GM23338 (cell line): ENCODE results near the gene TESK2. TPM values are rescaled to one million over a fixed set of nuclear protein-coding genes. Genes with fewer than 3 reads are reported as not detected.

Experiments used
- ATAC-seq: fragments of 200-7000 bp; cut with Tn5 transposase; 3 replicates; pipeline ENCODE4 v1.9.1; 2020
- DNase-seq: peaks from one replicate; pipeline ENCODE4 v3.0.0-alpha.2; 2015; ENCODE audit warnings: low spot score
- H2AFZ ChIP-seq: fragments of 200-600 bp; sonication (generic); 2 replicates; pipeline ENCODE4 v1.8.0; 2016; ENCODE audit warnings: antibody characterized with exemption, mild to moderate bottlenecking, moderate library complexity
- H3F3A ChIP-seq: fragments of 200-600 bp; sonication (generic); replicated peaks from 2 replicates; pipeline ENCODE4 v1.8.0; 2017; ENCODE audit warnings: antibody characterized with exemption, mixed run types, low read depth
- H3K27ac ChIP-seq: fragments of 200-600 bp; sonication (generic); 2 replicates; pipeline ENCODE4 v1.6.1; 2016; ENCODE audit warnings: low read depth
- H3K27me3 ChIP-seq: fragments of 200-600 bp; sonication (generic); 2 replicates; pipeline ENCODE4 v1.8.0; 2016; ENCODE audit warnings: mild to moderate bottlenecking, mixed run types, moderate library complexity; ENCODE audit not compliant: insufficient read depth
- H3K36me3 ChIP-seq: fragments of 200-600 bp; sonication (generic); 2 replicates; pipeline ENCODE4 v1.8.0; 2016; ENCODE audit warnings: mild to moderate bottlenecking; ENCODE audit not compliant: insufficient read depth
- H3K4me1 ChIP-seq: fragments of 200-600 bp; sonication (generic); 2 replicates; pipeline ENCODE4 v1.8.0; 2016; ENCODE audit warnings: mild to moderate bottlenecking, moderate library complexity; ENCODE audit not compliant: insufficient read depth
- H3K4me2 ChIP-seq: fragments of 200-600 bp; sonication (generic); 2 replicates; pipeline ENCODE4 v1.7.1; 2017; ENCODE audit warnings: mixed run types
- H3K4me3 ChIP-seq: fragments of 200-600 bp; sonication (generic); 2 replicates; pipeline ENCODE4 v1.6.1; 2016; ENCODE audit warnings: mixed run types
- H3K79me2 ChIP-seq: fragments of 200-600 bp; sonication (generic); replicated peaks from 2 replicates; pipeline ENCODE4 v1.8.0; 2017; ENCODE audit warnings: mild to moderate bottlenecking; ENCODE audit not compliant: insufficient read depth
- H3K9me2 ChIP-seq: fragments of 200-600 bp; sonication (generic); 2 replicates; pipeline ENCODE4 v1.8.0; 2017; ENCODE audit not compliant: insufficient read depth
- H4K20me1 ChIP-seq: fragments of 200-600 bp; sonication (generic); replicated peaks from 2 replicates; pipeline ENCODE4 v1.8.0; 2017; ENCODE audit warnings: mild to moderate bottlenecking; ENCODE audit not compliant: insufficient read depth
- H3K27ac Mint-ChIP-seq: 2 replicates; pipeline ENCODE4 v1.8.0; 2020; ENCODE audit warnings: inconsistent platforms, mild to moderate bottlenecking, moderate library complexity, mixed read lengths
- H3K27me3 Mint-ChIP-seq: 3 replicates; pipeline ENCODE4 v1.8.0; 2022; ENCODE audit warnings: low read depth, mild to moderate bottlenecking, moderate library complexity, mixed read lengths, inconsistent platforms; ENCODE audit not compliant: insufficient read depth, poor library complexity
- H3K36me3 Mint-ChIP-seq: 3 replicates; pipeline ENCODE4 v1.8.0; 2021; ENCODE audit warnings: low read depth, mild to moderate bottlenecking, inconsistent platforms, moderate library complexity, mixed read lengths
- H3K4me1 Mint-ChIP-seq: 3 replicates; pipeline ENCODE4 v1.8.0; 2020; ENCODE audit warnings: mild to moderate bottlenecking, inconsistent platforms, mixed read lengths
- H3K4me3 Mint-ChIP-seq: 3 replicates; pipeline ENCODE4 v1.8.0; 2021; ENCODE audit warnings: moderate library complexity, mild to moderate bottlenecking, inconsistent platforms, mixed read lengths
- H3K9me3 Mint-ChIP-seq: 3 replicates; pipeline ENCODE4 v1.8.0; 2020; ENCODE audit warnings: moderate library complexity, mild to moderate bottlenecking, inconsistent platforms, mixed read lengths
- CREB1 ChIP-seq: fragments of 250-450 bp; sonication (Bioruptor Pico); IDR thresholded peaks from 2 replicates; pipeline ENCODE4 v1.5.0; 2020; ENCODE audit warnings: low read depth, mild to moderate bottlenecking, moderate library complexity
- ETS1 ChIP-seq: IDR thresholded peaks from 2 replicates; pipeline ENCODE4 v1.6.1; 2016; ENCODE audit warnings: antibody characterized with exemption
- EZH2 ChIP-seq: fragments of 200-600 bp; sonication (generic); IDR thresholded peaks from one replicate; pipeline ENCODE4 v1.8.0; 2017; ENCODE audit warnings: antibody characterized with exemption, mild to moderate bottlenecking, low read depth; ENCODE audit not compliant: unreplicated experiment
- EZH2phosphoT487 ChIP-seq: fragments of 200-600 bp; sonication (generic); IDR thresholded peaks from one replicate; pipeline ENCODE4 v1.8.1; 2018; ENCODE audit warnings: antibody characterized with exemption; ENCODE audit not compliant: unreplicated experiment
- JUNB ChIP-seq: IDR thresholded peaks from one replicate; pipeline ENCODE4 v1.6.1; 2016; ENCODE audit warnings: antibody characterized with exemption; ENCODE audit not compliant: unreplicated experiment
- NANOG ChIP-seq: IDR thresholded peaks from 2 replicates; pipeline ENCODE4 v1.6.1; 2016; ENCODE audit warnings: antibody characterized with exemption, borderline replicate concordance
- POLR2AphosphoS5 ChIP-seq: IDR thresholded peaks from 2 replicates; pipeline ENCODE4 v1.6.1; 2016; ENCODE audit warnings: antibody characterized with exemption, low read depth
- STAT1 ChIP-seq: IDR thresholded peaks from one replicate; pipeline ENCODE4 v1.6.1; 2016; ENCODE audit warnings: antibody characterized with exemption; ENCODE audit not compliant: unreplicated experiment
- ZNF331 ChIP-seq: fragments of 250-450 bp; sonication (Bioruptor Pico); IDR thresholded peaks from 2 replicates; pipeline ENCODE4 v1.5.0; 2020; ENCODE audit warnings: low read depth, mild to moderate bottlenecking, moderate library complexity
- polyA plus RNA-seq: library from polyadenylated mRNA; unstranded; fragments of >200 nt; fragmentation: Nextera tagmentation; extraction: Ambion mirVana; gene quantifications from 2 replicates; pipeline ENCODE4 v1.2.1, GENCODE V29; 2016
- total RNA-seq: library from RNA; depleted of rRNA; stranded (reverse); fragments of >200 nt; shearing (Covaris generic); gene quantifications from 2 replicates; pipeline ENCODE4 v1.2.3, GENCODE V29; 2014
- TF ChIP-seq, protein P1 (sequence below): fragments of 250-450 bp; sonication (Bioruptor Pico); IDR thresholded peaks from 2 replicates; pipeline ENCODE4 v1.5.0; 2020; ENCODE audit warnings: mild to moderate bottlenecking, moderate library complexity
- TF ChIP-seq, protein P2 (sequence below), 2 experiments: fragments of 200-600 bp in 1 of 2; sonication (generic) in 1 of 2; conservative IDR thresholded peaks; 2 replicates each; pipeline versions ENCODE4 v1.5.1 to v1.6.1; 2016 to 2017; ENCODE audit warnings: antibody characterized with exemption in 2 of 2, low read depth in 2 of 2, mild to moderate bottlenecking in 2 of 2, moderate library complexity in 1 of 2

The TESK2 gene
- total and polyA plus RNA-seq, 2 experiments from 2014 or later = 5.2 to 14.0 TPM

- Mint-ChIP-seq H3K27ac (peak overlapping the region; percentile 0), H3K27me3 (no peaks in the 10 kb centered on the region), H3K4me1 (peaks cover 24% of the 10 kb centered on the region), H3K9me3 (no peaks in the 10 kb centered on the region), H3K36me3 (peaks cover 4% of the 10 kb centered on the region; the same call in 1 of the 3 replicates), H3K4me3 (no peak overlapping the region)
- H3K79me2 ChIP-seq = no peaks in the 10 kb centered on the region
- H3K27me3 ChIP-seq = no peaks in the 10 kb centered on the region
- no peak for TF ChIP-seq STAT1
- TF ChIP-seq CREB1 (CRISPR knock-in tag) = no peak
- TF ChIP-seq ZNF331 (CRISPR knock-in tag) = no peak
- TF ChIP-seq, protein P1, sequence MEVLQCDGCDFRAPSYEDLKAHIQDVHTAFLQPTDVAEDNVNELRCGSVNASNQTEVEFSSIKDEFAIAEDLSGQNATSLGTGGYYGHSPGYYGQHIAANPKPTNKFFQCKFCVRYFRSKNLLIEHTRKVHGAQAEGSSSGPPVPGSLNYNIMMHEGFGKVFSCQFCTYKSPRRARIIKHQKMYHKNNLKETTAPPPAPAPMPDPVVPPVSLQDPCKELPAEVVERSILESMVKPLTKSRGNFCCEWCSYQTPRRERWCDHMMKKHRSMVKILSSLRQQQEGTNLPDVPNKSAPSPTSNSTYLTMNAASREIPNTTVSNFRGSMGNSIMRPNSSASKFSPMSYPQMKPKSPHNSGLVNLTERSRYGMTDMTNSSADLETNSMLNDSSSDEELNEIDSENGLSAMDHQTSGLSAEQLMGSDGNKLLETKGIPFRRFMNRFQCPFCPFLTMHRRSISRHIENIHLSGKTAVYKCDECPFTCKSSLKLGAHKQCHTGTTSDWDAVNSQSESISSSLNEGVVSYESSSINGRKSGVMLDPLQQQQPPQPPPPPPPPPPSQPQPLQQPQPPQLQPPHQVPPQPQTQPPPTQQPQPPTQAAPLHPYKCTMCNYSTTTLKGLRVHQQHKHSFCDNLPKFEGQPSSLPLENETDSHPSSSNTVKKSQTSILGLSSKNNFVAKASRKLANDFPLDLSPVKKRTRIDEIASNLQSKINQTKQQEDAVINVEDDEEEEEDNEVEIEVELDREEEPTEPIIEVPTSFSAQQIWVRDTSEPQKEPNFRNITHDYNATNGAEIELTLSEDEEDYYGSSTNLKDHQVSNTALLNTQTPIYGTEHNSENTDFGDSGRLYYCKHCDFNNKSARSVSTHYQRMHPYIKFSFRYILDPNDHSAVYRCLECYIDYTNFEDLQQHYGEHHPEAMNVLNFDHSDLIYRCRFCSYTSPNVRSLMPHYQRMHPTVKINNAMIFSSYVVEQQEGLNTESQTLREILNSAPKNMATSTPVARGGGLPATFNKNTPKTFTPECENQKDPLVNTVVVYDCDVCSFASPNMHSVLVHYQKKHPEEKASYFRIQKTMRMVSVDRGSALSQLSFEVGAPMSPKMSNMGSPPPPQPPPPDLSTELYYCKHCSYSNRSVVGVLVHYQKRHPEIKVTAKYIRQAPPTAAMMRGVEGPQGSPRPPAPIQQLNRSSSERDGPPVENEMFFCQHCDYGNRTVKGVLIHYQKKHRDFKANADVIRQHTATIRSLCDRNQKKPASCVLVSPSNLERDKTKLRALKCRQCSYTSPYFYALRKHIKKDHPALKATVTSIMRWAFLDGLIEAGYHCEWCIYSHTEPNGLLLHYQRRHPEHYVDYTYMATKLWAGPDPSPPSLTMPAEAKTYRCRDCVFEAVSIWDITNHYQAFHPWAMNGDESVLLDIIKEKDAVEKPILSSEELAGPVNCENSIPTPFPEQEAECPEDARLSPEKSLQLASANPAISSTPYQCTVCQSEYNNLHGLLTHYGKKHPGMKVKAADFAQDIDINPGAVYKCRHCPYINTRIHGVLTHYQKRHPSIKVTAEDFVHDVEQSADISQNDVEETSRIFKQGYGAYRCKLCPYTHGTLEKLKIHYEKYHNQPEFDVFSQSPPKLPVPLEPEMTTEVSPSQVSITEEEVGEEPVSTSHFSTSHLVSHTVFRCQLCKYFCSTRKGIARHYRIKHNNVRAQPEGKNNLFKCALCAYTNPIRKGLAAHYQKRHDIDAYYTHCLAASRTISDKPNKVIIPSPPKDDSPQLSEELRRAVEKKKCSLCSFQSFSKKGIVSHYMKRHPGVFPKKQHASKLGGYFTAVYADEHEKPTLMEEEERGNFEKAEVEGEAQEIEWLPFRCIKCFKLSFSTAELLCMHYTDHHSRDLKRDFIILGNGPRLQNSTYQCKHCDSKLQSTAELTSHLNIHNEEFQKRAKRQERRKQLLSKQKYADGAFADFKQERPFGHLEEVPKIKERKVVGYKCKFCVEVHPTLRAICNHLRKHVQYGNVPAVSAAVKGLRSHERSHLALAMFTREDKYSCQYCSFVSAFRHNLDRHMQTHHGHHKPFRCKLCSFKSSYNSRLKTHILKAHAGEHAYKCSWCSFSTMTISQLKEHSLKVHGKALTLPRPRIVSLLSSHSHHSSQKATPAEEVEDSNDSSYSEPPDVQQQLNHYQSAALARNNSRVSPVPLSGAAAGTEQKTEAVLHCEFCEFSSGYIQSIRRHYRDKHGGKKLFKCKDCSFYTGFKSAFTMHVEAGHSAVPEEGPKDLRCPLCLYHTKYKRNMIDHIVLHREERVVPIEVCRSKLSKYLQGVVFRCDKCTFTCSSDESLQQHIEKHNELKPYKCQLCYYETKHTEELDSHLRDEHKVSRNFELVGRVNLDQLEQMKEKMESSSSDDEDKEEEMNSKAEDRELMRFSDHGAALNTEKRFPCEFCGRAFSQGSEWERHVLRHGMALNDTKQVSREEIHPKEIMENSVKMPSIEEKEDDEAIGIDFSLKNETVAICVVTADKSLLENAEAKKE = no peak
- TF ChIP-seq, protein P2, sequence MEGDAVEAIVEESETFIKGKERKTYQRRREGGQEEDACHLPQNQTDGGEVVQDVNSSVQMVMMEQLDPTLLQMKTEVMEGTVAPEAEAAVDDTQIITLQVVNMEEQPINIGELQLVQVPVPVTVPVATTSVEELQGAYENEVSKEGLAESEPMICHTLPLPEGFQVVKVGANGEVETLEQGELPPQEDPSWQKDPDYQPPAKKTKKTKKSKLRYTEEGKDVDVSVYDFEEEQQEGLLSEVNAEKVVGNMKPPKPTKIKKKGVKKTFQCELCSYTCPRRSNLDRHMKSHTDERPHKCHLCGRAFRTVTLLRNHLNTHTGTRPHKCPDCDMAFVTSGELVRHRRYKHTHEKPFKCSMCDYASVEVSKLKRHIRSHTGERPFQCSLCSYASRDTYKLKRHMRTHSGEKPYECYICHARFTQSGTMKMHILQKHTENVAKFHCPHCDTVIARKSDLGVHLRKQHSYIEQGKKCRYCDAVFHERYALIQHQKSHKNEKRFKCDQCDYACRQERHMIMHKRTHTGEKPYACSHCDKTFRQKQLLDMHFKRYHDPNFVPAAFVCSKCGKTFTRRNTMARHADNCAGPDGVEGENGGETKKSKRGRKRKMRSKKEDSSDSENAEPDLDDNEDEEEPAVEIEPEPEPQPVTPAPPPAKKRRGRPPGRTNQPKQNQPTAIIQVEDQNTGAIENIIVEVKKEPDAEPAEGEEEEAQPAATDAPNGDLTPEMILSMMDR (conservative IDR thresholded peaks at IDR 0.05; ENCODE audit: low read depth in 2 of 2) = no peak
- TF ChIP-seq EZH2 = no peak
- no peak for TF ChIP-seq NANOG
- no peak for TF ChIP-seq EZH2phosphoT487
- no peak for TF ChIP-seq ETS1
- no peak for TF ChIP-seq JUNB
- TF ChIP-seq POLR2AphosphoS5 = no peak
- no peaks in the 10 kb centered on the region for H3K9me2 ChIP-seq
- peak overlapping the region; percentile 3; the same call in 1 of the 2 replicates for H3K27ac ChIP-seq
- no peak overlapping the region for H3K4me3 ChIP-seq
- ATAC-seq (peak; percentile 49), DNase-seq (peak; percentile 17)
- peaks cover 16% of the 10 kb centered on the region for H3K4me1 ChIP-seq
- H4K20me1 ChIP-seq = no peaks in the 10 kb centered on the region
- H3F3A ChIP-seq = 0 out of 2 replicates have a peak, but pooled peaks cover 3% of the 10 kb centered on the region
- H3K36me3 ChIP-seq = no peaks in the 10 kb centered on the region
- H3K4me2 ChIP-seq = no peak overlapping the region
- H2AFZ ChIP-seq = no peak overlapping the region
These were observed 38.5 kb downstream of the TESK2 start for GRCh38 chr1:45452503-45452902.
